NCI-H524 (cell line): ENCODE results near the gene CRYBG1.
"Not testable (repeated sequence)": the region's sequence is repeated elsewhere in the genome, so short reads cannot be mapped to it uniquely, and the experiment has no call there.

ENCODE experiments used
- DNase-seq, 2 experiments: peaks; one replicate each; lab custom pipeline; 2025; lab: John Stamatoyannopoulos, UW

CRYBG1 gene

GRCh38 chr6:106501960-106502371 lies 141.4 kb downstream of the CRYBG1 start:
- DNase-seq = no peak

- DNase-seq = no peak
Observed at GRCh38 chr6:106502559-106502958, 142.0 kb downstream of the CRYBG1 start.

GRCh38 chr6:106508277-106508676 lies 147.8 kb downstream of the CRYBG1 start:
- DNase-seq = no peak

GRCh38 chr6:106508834-106509233 lies 148.3 kb downstream of the CRYBG1 start:
- DNase-seq = no peak

- no peak for DNase-seq
Observed at GRCh38 chr6:106509420-106510089, 149.0 kb downstream of the CRYBG1 start.

- peak; percentile 76 for DNase-seq
Observed at GRCh38 chr6:106510090-106510970, 149.8 kb downstream of the CRYBG1 start.

- DNase-seq = peak in 1 of 2 experiments; percentile 14
Observed at GRCh38 chr6:106511288-106512047, 151.0 kb downstream of the CRYBG1 start.

GRCh38 chr6:106512048-106512967 lies 151.8 kb downstream of the CRYBG1 start:
- peak in 1 of 2 experiments; percentile 30 for DNase-seq

- DNase-seq = no peak
Observed at GRCh38 chr6:106512968-106513574, 152.6 kb downstream of the CRYBG1 start.

- DNase-seq = peak; percentile 20 to 50
Observed at GRCh38 chr6:106513808-106514582, 153.5 kb downstream of the CRYBG1 start.

GRCh38 chr6:106514583-106514885 lies 154.0 kb downstream of the CRYBG1 start:
- no peak for DNase-seq

GRCh38 chr6:106515582-106515981 lies 155.1 kb downstream of the CRYBG1 start:
- not testable (repeated sequence) for DNase-seq

GRCh38 chr6:106516616-106517015 lies 156.1 kb downstream of the CRYBG1 start:
- no peak for DNase-seq

- DNase-seq = no peak
Observed at GRCh38 chr6:106517706-106518105, 157.2 kb downstream of the CRYBG1 start.

GRCh38 chr6:106518748-106519147 lies 158.2 kb downstream of the CRYBG1 start:
- no peak for DNase-seq

GRCh38 chr6:106519460-106520394 lies 159.2 kb downstream of the CRYBG1 start:
- DNase-seq = peak; percentile 61 to 90

- DNase-seq = no peak
Observed at GRCh38 chr6:106520711-106521401, 160.3 kb downstream of the CRYBG1 start.

GRCh38 chr6:106522562-106523250 lies 162.2 kb downstream of the CRYBG1 start:
- DNase-seq = no peak
